Central memory CD8-positive, alpha-beta T cell (primary cell): ENCODE data around the gene PPP1R7.

Experiments
- ATAC-seq: fragments of 150-1000 bp; cut with Tn5 transposase; replicated peaks from 2 replicates; pipeline ENCODE4 v1.10.0; 2022; ENCODE audit warnings: mild to moderate bottlenecking, moderate FRiP score, moderate number of reproducible peaks; ENCODE audit not compliant: poor library complexity, severe bottlenecking; ENCODE audit errors: extremely low read depth
- DNase-seq, 2 donors: peaks; one replicate each; pipeline ENCODE4 v3.0.0; 2021; ENCODE audit warnings: low spot score in 2 of 2
- H3K27ac Mint-ChIP-seq: one replicate; pipeline ENCODE4 v1.8.0; 2022; ENCODE audit warnings: low read depth, mild to moderate bottlenecking, moderate library complexity, mixed read lengths
- H3K27me3 Mint-ChIP-seq: one replicate; pipeline ENCODE4 v1.8.0; 2022; ENCODE audit warnings: mixed read lengths
- H3K36me3 Mint-ChIP-seq: one replicate; pipeline ENCODE4 v1.8.0; 2022; ENCODE audit warnings: mild to moderate bottlenecking, moderate library complexity, mixed read lengths; ENCODE audit not compliant: insufficient read depth
- H3K4me1 Mint-ChIP-seq: one replicate; pipeline ENCODE4 v1.8.0; 2022; ENCODE audit warnings: mixed read lengths
- H3K4me3 Mint-ChIP-seq: one replicate; pipeline ENCODE4 v1.8.0; 2022; ENCODE audit warnings: mild to moderate bottlenecking, moderate library complexity, mixed read lengths
- H3K9me3 Mint-ChIP-seq: one replicate; pipeline ENCODE4 v1.8.0; 2022; ENCODE audit warnings: mixed read lengths

The PPP1R7 gene

GRCh38 chr2:241232736-241233575, 82.7 kb downstream of the PPP1R7 start:
- Mint-ChIP-seq H3K9me3 (no peaks in the 10 kb centered on the region), H3K27me3 (no peaks in the 10 kb centered on the region), H3K36me3 (peaks cover 43% of the 10 kb centered on the region), H3K27ac (peak overlapping the region; percentile 84), H3K4me3 (no peak overlapping the region), H3K4me1 (peaks cover 12% of the 10 kb centered on the region)
- DNase-seq (no peak), ATAC-seq (no peak)
